ENCODE measurements around the gene SLC22A17.

DNA sequence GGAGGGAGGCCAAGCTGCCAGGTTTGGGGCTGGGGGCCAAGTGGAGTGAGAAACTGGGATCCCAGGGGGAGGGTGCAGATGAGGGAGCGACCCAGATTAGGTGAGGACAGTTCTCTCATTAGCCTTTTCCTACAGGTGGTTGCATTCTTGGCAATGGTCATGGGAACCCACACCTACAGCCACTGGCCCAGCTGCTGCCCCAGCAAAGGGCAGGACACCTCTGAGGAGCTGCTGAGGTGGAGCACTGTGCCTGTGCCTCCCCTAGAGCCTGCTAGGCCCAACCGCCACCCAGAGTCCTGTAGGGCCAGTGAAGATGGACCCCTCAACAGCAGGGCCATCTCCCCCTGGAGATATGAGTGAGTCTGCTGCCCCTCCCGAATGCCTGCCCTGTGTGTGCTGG lies 20.4 kb upstream of the SLC22A17 start:
- TF ChIP-seq, protein P1, sequence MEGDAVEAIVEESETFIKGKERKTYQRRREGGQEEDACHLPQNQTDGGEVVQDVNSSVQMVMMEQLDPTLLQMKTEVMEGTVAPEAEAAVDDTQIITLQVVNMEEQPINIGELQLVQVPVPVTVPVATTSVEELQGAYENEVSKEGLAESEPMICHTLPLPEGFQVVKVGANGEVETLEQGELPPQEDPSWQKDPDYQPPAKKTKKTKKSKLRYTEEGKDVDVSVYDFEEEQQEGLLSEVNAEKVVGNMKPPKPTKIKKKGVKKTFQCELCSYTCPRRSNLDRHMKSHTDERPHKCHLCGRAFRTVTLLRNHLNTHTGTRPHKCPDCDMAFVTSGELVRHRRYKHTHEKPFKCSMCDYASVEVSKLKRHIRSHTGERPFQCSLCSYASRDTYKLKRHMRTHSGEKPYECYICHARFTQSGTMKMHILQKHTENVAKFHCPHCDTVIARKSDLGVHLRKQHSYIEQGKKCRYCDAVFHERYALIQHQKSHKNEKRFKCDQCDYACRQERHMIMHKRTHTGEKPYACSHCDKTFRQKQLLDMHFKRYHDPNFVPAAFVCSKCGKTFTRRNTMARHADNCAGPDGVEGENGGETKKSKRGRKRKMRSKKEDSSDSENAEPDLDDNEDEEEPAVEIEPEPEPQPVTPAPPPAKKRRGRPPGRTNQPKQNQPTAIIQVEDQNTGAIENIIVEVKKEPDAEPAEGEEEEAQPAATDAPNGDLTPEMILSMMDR (IDR thresholded peaks at IDR 0.05), result no peak
- TF ChIP-seq EZH2phosphoT487 (IDR thresholded peaks at IDR 0.05), result no peak
